Activated CD4-positive, alpha-beta memory T cell treated with anti-CD3 and anti-CD28 coated beads for 36 hours (primary cell): ENCODE data around the gene SIK1. TPM values are rescaled to one million over a fixed set of nuclear protein-coding genes. Genes with fewer than 3 reads are reported as not detected.

ENCODE experiments used
- CTCF ChIA-PET: fragments of 350-600 bp; sonication (Branson Sonifier 250); formaldehyde crosslinking; loops from one replicate; lab custom pipeline; 2021; ENCODE audit warnings: antibody characterized with exemption, inconsistent platforms; lab: Charles Lee
- POLR2A ChIA-PET: fragments of 350-600 bp; sonication (Branson Sonifier 250); formaldehyde crosslinking; loops from one replicate; lab custom pipeline; 2021; ENCODE audit warnings: antibody characterized with exemption; lab: Charles Lee
- DNase-seq: peaks from one replicate; pipeline ENCODE4 v3.0.0-alpha.2; 2020
- H3K27ac Mint-ChIP-seq: one replicate; pipeline ENCODE4 v1.8.0; 2021; ENCODE audit warnings: mixed read lengths
- H3K27me3 Mint-ChIP-seq: one replicate; pipeline ENCODE4 v1.8.0; 2021; ENCODE audit warnings: mixed read lengths
- H3K36me3 Mint-ChIP-seq: one replicate; pipeline ENCODE4 v1.8.0; 2021; ENCODE audit warnings: mixed read lengths
- H3K4me1 Mint-ChIP-seq: one replicate; pipeline ENCODE4 v1.8.0; 2021; ENCODE audit warnings: low read depth, mixed read lengths
- H3K4me3 Mint-ChIP-seq: one replicate; pipeline ENCODE4 v1.8.0; 2021; ENCODE audit warnings: mild to moderate bottlenecking, mixed read lengths
- H3K9me3 Mint-ChIP-seq: one replicate; pipeline ENCODE4 v1.8.0; 2021; ENCODE audit warnings: mixed read lengths
- intact Hi-C: fragments of 100-400 bp; cut with micrococcal nuclease; formaldehyde crosslinking; loops from one replicate; pipeline ENCODE4 v1.15.1; 2023
- total RNA-seq, 2 experiments: library from RNA; stranded (reverse); gene quantifications; one replicate each; pipeline ENCODE4 v1.2.3, GENCODE V29; 2021

The SIK1 gene
- total RNA-seq, 2 experiments from 2014 or later: 5.8 to 6.1 TPM

GRCh38 chr21:43367859-43368258, 59.1 kb downstream of the SIK1 start:
- Mint-ChIP-seq H3K27me3 (peaks cover 2% of the 10 kb centered on the region), H3K4me3 (no peak overlapping the region), H3K9me3 (no peaks in the 10 kb centered on the region), H3K27ac (no peak overlapping the region), H3K4me1 (peaks cover 10% of the 10 kb centered on the region), H3K36me3 (no peaks in the 10 kb centered on the region)
- DNase-seq: no peak
- CTCF ChIA-PET: no interaction called here
- intact Hi-C loops: no loop called here
- POLR2A ChIA-PET: no interaction called here

- Mint-ChIP-seq H3K4me3 (no peak overlapping the region), H3K9me3 (no peaks in the 10 kb centered on the region), H3K27ac (no peak overlapping the region), H3K4me1 (peaks cover 15% of the 10 kb centered on the region), H3K27me3 (peaks cover 2% of the 10 kb centered on the region), H3K36me3 (no peaks in the 10 kb centered on the region)
- POLR2A ChIA-PET: no interaction called here
- intact Hi-C loops: no loop called here
- DNase-seq: no peak
- CTCF ChIA-PET: no interaction called here
These were observed 59.6 kb downstream of the SIK1 start for GRCh38 chr21:43367296-43367695.

DNA sequence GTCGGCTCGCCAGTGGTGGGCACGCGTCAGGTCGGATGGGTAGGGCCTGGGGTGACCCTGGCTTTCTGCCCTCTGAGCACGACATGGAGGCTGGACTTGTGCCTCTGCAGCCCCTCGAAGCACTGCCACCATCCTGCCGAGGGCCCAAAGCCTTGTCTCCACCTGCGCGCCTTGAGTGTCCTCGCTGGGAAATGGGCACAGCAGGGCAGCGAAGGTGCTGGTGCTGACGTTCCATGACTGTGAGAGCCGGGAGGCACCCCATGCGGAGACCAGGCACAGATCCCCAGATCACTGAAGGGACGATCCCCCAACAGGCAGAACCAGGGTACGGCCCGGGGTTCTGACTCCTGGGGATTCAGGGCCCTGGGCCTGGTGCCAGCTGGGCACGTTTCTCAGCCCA, 60.3 kb downstream of the SIK1 start:
- H3K27me3 Mint-ChIP-seq: peaks cover 2% of the 10 kb centered on the region
- H3K27ac Mint-ChIP-seq: no peak overlapping the region
- no peak for DNase-seq
- no peaks in the 10 kb centered on the region for H3K9me3 Mint-ChIP-seq
- no peaks in the 10 kb centered on the region for H3K36me3 Mint-ChIP-seq
- H3K4me1 Mint-ChIP-seq: peaks cover 22% of the 10 kb centered on the region
- intact Hi-C loops: no loop called here
- ChIA-PET CTCF (no interaction called here), POLR2A (no interaction called here)
- no peak overlapping the region for H3K4me3 Mint-ChIP-seq

GRCh38 chr21:43365611-43366426, 61.1 kb downstream of the SIK1 start:
- Mint-ChIP-seq H3K4me3 (no peak overlapping the region), H3K27ac (no peak overlapping the region), H3K27me3 (peaks cover 4% of the 10 kb centered on the region), H3K9me3 (no peaks in the 10 kb centered on the region), H3K36me3 (no peaks in the 10 kb centered on the region), H3K4me1 (peaks cover 27% of the 10 kb centered on the region)
- CTCF ChIA-PET: no interaction called here
- POLR2A ChIA-PET: no interaction called here
- DNase-seq: no peak
- intact Hi-C loops: no loop called here

- no peak overlapping the region for H3K27ac Mint-ChIP-seq
- no peak for DNase-seq
- H3K36me3 Mint-ChIP-seq: no peaks in the 10 kb centered on the region
- H3K4me3 Mint-ChIP-seq: no peak overlapping the region
- H3K27me3 Mint-ChIP-seq: peaks cover 4% of the 10 kb centered on the region
- H3K9me3 Mint-ChIP-seq: no peaks in the 10 kb centered on the region
- H3K4me1 Mint-ChIP-seq: peaks cover 27% of the 10 kb centered on the region
- ChIA-PET CTCF (no interaction called here), POLR2A (no interaction called here)
- intact Hi-C loops: no loop called here
These were observed 62.0 kb downstream of the SIK1 start for GRCh38 chr21:43364851-43365424.

Other genes with a start within 250 kb of the SIK1 start
- under 1 TPM; 0.50 to 0.73 TPM for gene HSF2BP, start 232.4 kb upstream of the SIK1 start, total RNA-seq
- 10 to 100 TPM; 66.7 to 69.9 TPM for gene RRP1B, start 232.4 kb upstream of the SIK1 start, total RNA-seq